CD4-positive, alpha-beta T cell treated with Interleukin-17A for 1 hour (primary cell): ENCODE results near the gene DDX51.
"Not testable (repeated sequence)": the region's sequence is repeated elsewhere in the genome, so short reads cannot be mapped to it uniquely, and the experiment has no call there.

Experiments
- DNase-seq: peaks from one replicate; pipeline ENCODE4 v3.0.0-alpha.2; 2020

The DDX51 gene

GRCh38 chr12:132111654-132112304 lies 32.3 kb downstream of the DDX51 start:
- no peak for DNase-seq

- DNase-seq, result no peak
These were observed 33.4 kb downstream of the DDX51 start for GRCh38 chr12:132110677-132111076.

GRCh38 chr12:132109741-132110140 lies 34.4 kb downstream of the DDX51 start:
- DNase-seq, result no peak

GRCh38 chr12:132108211-132108832 lies 35.8 kb downstream of the DDX51 start:
- DNase-seq, result no peak

GRCh38 chr12:132106921-132107320 lies 37.2 kb downstream of the DDX51 start:
- no peak for DNase-seq

GRCh38 chr12:132105467-132105866 lies 38.7 kb downstream of the DDX51 start:
- DNase-seq, result no peak

GRCh38 chr12:132103542-132104308 lies 40.4 kb downstream of the DDX51 start:
- DNase-seq, result no peak

GRCh38 chr12:132103072-132103471 lies 41.0 kb downstream of the DDX51 start:
- not testable (repeated sequence) for DNase-seq

- DNase-seq, result no peak
These were observed 41.8 kb downstream of the DDX51 start for GRCh38 chr12:132102297-132102696.

- DNase-seq, result no peak
These were observed 43.6 kb downstream of the DDX51 start for GRCh38 chr12:132100306-132101065.

GRCh38 chr12:132099739-132100138 lies 44.4 kb downstream of the DDX51 start:
- DNase-seq, result no peak

GRCh38 chr12:132095520-132096409 lies 48.4 kb downstream of the DDX51 start:
- no peak for DNase-seq

- DNase-seq, result no peak
These were observed 49.7 kb downstream of the DDX51 start for GRCh38 chr12:132094269-132094891.

GRCh38 chr12:132089407-132089910 lies 54.7 kb downstream of the DDX51 start:
- no peak for DNase-seq
